Loucy (cell line): Measurements from ENCODE around the gene MEPE.
A peak's percentile ranks its signal among the peaks of the same experiment; 100 is the strongest.

Experiments
- H2AFZ ChIP-seq: fragments of 200-600 bp; sonication (generic); 2 replicates; pipeline ENCODE4 v1.6.0; 2016; ENCODE audit warnings: antibody characterized with exemption, mild to moderate bottlenecking, low read length, moderate library complexity
- H3F3A ChIP-seq: fragments of 200-600 bp; 2 replicates; pipeline ENCODE4 v1.6.0; 2016; ENCODE audit warnings: antibody characterized with exemption, low read depth, mild to moderate bottlenecking
- H3K27me3 ChIP-seq: fragments of 200-600 bp; sonication (generic); 2 replicates; pipeline ENCODE4 v1.6.1; 2014; ENCODE audit warnings: low read length, mild to moderate bottlenecking; ENCODE audit not compliant: insufficient read depth, poor library complexity, severe bottlenecking
- H3K36me3 ChIP-seq: fragments of 200-600 bp; sonication (generic); 2 replicates; pipeline ENCODE4 v1.6.1; 2016; ENCODE audit warnings: low read length; ENCODE audit not compliant: insufficient read depth
- H3K4me1 ChIP-seq: fragments of 200-600 bp; sonication (generic); 2 replicates; pipeline ENCODE4 v1.5.1; 2014; ENCODE audit warnings: low read length, mild to moderate bottlenecking; ENCODE audit not compliant: insufficient read depth, poor library complexity, severe bottlenecking
- H3K4me2 ChIP-seq: fragments of 200-600 bp; sonication (generic); 2 replicates; pipeline ENCODE4 v1.6.0; 2014; ENCODE audit warnings: antibody characterized with exemption, low read length, low read depth, mild to moderate bottlenecking; ENCODE audit not compliant: poor library complexity, severe bottlenecking
- H3K4me3 ChIP-seq: fragments of 200-600 bp; sonication (generic); 2 replicates; pipeline ENCODE4 v1.5.1; 2014; ENCODE audit warnings: low read length, mild to moderate bottlenecking, mixed read lengths; ENCODE audit not compliant: poor library complexity, severe bottlenecking
- H3K79me2 ChIP-seq: fragments of 200-600 bp; sonication (generic); 2 replicates; pipeline ENCODE4 v1.6.1; 2014; ENCODE audit warnings: low read length; ENCODE audit not compliant: insufficient read depth
- H3K9ac ChIP-seq: fragments of 200-600 bp; sonication (generic); 2 replicates; pipeline ENCODE4 v1.6.0; 2014; ENCODE audit warnings: mild to moderate bottlenecking, low read depth, low read length, moderate library complexity; ENCODE audit not compliant: poor library complexity, severe bottlenecking
- H3K9me2 ChIP-seq: fragments of 200-600 bp; sonication (generic); replicated peaks from 2 replicates; pipeline ENCODE4 v1.6.1; 2016; ENCODE audit warnings: low read depth, low read length, mixed read lengths
- H3K9me3 ChIP-seq: fragments of 200-600 bp; sonication (generic); 2 replicates; pipeline ENCODE4 v1.6.1; 2014; ENCODE audit warnings: mild to moderate bottlenecking, antibody characterized with exemption, low read length, low read depth; ENCODE audit not compliant: insufficient read depth
- H4K20me1 ChIP-seq: fragments of 200-600 bp; sonication (generic); 2 replicates; pipeline ENCODE4 v1.6.0; 2014; ENCODE audit warnings: antibody characterized with exemption, low read length, mild to moderate bottlenecking; ENCODE audit not compliant: insufficient read depth, poor library complexity, severe bottlenecking
- CTCF ChIP-seq: fragments of 200-600 bp; sonication (generic); conservative IDR thresholded peaks from 2 replicates; pipeline ENCODE4 v1.5.1; 2014; ENCODE audit warnings: mild to moderate bottlenecking, antibody characterized with exemption, low read length

MEPE gene

DNA sequence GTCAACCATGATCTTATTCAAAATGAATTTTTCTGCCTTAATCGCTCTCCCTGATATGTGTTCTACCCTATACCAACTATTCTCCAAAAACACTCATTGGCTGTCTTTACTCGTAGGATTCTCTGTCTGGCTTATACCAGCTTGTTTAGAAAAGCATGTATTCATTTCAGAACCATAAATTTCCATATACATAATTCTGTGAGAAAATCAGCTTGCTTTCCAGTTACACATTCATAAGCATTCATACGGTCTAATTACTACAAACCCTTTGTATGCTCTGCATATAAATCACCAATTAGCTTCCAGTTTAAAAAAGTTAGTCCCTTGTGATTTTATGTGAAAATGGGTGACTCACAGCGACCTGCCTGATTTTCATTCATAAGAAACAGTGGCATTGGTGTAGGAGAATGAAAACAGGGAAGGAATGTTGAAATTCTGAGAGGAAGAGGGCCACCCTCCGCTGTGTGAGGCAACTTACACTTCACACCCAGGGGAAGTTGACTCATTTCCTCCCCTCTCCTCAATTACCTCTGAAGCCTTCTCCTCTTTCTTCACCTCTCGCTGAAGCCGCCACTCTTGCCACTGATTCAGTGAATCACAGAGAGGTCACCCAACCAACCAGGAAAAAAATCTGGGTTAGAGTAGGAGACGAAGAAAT is 63.3 kb downstream of the MEPE start:
- H3F3A ChIP-seq: no peaks in the 10 kb centered on the region
- H3K9me3 ChIP-seq: no peaks in the 10 kb centered on the region
- no peaks in the 10 kb centered on the region for H4K20me1 ChIP-seq

More for the DNA sequence above, 63.3 kb downstream of the MEPE start:
- Histone ChIP-seq H3K79me2 (no peaks in the 10 kb centered on the region), H2AFZ (no peak overlapping the region), H3K9ac (no peak overlapping the region), H3K9me2 (no peaks in the 10 kb centered on the region), H3K4me3 (peak overlapping the region; percentile 33), H3K27me3 (no peaks in the 10 kb centered on the region), H3K36me3 (no peaks in the 10 kb centered on the region), H3K4me1 (peaks cover 14% of the 10 kb centered on the region), H3K4me2 (peak overlapping the region; percentile 69)
- TF ChIP-seq CTCF: no peak
